Hepatocyte (in vitro differentiated cells): ENCODE measurements around the gene SLC17A2.

ENCODE experiments used
- EZH2 ChIP-seq: fragments of 200-600 bp; sonication (generic); IDR thresholded peaks from 2 replicates; pipeline ENCODE4 v1.6.1; 2016; ENCODE audit warnings: antibody characterized with exemption, mild to moderate bottlenecking, borderline replicate concordance
- TF ChIP-seq, protein P1 (sequence below): fragments of 200-600 bp; sonication (generic); IDR thresholded peaks from 2 replicates; pipeline ENCODE4 v1.5.1; 2016; ENCODE audit warnings: antibody characterized with exemption, mild to moderate bottlenecking; ENCODE audit not compliant: poor library complexity

DNA sequence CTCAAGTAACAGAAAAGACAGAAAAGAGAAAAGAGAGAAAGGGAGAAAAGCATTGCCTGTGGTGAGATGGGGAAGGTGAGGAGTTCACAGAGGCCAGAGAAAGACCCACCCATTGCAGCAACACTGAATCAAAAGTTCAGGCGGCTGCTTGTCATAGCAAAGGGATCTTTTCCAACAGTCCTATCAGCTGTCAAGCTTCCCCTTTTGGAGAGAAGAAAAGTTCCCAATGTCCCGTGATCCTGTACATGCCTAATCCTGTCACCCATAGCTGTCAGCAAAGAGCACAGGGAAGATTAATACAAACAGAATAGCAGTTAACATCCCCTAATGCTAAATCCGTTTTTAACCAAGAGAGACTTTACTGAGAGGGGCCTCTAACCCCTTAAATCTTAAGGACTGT is 23.2 kb upstream of the SLC17A2 start:
- TF ChIP-seq EZH2: no peak
- TF ChIP-seq, protein P1, sequence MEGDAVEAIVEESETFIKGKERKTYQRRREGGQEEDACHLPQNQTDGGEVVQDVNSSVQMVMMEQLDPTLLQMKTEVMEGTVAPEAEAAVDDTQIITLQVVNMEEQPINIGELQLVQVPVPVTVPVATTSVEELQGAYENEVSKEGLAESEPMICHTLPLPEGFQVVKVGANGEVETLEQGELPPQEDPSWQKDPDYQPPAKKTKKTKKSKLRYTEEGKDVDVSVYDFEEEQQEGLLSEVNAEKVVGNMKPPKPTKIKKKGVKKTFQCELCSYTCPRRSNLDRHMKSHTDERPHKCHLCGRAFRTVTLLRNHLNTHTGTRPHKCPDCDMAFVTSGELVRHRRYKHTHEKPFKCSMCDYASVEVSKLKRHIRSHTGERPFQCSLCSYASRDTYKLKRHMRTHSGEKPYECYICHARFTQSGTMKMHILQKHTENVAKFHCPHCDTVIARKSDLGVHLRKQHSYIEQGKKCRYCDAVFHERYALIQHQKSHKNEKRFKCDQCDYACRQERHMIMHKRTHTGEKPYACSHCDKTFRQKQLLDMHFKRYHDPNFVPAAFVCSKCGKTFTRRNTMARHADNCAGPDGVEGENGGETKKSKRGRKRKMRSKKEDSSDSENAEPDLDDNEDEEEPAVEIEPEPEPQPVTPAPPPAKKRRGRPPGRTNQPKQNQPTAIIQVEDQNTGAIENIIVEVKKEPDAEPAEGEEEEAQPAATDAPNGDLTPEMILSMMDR: no peak
